Tibial nerve (tissue), 4 donors: Measurements from ENCODE around the gene SUGCT.
"Not testable (repeated sequence)": the region's sequence is repeated elsewhere in the genome, so short reads cannot be mapped to it uniquely, and the experiment has no call there.

Source experiments
- EP300 ChIP-seq, 2 donors: sonication (generic); formaldehyde crosslinking; IDR thresholded peaks; one replicate each; pipeline ENCODE4 v1.6.1; 2017; ENCODE audit warnings: antibody characterized with exemption in 2 of 2, mild to moderate bottlenecking in 1 of 2
- POLR2A ChIP-seq, 2 donors: fragments of 450-650 bp; IDR thresholded peaks; one replicate each; pipeline ENCODE4 v1.6.1; 2017; ENCODE audit warnings: antibody characterized with exemption in 2 of 2, mild to moderate bottlenecking in 2 of 2, moderate library complexity in 2 of 2
- TF ChIP-seq, protein P1 (sequence below), 5 experiments: fragments of 200-600 bp in 3 of 5; fragments of 450-650 bp in 2 of 5; sonication (generic) in 3 of 5; IDR thresholded peaks; one replicate each; pipeline ENCODE4 v1.5.1; 2016 to 2019; ENCODE audit warnings: antibody characterized with exemption in 5 of 5, mild to moderate bottlenecking in 3 of 5, moderate library complexity in 2 of 5

DNA sequence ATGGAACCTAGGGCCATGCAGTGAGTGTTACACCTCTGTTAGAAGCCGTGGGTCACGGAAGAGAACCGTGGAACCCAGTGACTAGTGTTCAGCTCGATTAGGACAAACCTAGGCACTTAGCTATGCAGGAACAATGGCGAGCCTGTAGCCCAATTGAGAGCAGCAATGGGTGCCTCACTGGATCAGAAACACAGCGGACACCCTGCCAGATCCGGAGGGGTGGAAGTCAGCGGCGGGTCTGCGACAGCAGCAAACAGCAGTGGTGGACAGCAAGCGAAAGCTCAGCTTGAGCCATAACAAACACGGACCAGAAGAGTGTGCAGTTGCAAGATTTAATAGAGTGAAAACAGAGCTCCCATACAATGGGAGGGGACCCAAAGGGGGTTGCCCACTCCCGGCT lies 38.3 kb downstream of the SUGCT start:
- TF ChIP-seq, protein P1, sequence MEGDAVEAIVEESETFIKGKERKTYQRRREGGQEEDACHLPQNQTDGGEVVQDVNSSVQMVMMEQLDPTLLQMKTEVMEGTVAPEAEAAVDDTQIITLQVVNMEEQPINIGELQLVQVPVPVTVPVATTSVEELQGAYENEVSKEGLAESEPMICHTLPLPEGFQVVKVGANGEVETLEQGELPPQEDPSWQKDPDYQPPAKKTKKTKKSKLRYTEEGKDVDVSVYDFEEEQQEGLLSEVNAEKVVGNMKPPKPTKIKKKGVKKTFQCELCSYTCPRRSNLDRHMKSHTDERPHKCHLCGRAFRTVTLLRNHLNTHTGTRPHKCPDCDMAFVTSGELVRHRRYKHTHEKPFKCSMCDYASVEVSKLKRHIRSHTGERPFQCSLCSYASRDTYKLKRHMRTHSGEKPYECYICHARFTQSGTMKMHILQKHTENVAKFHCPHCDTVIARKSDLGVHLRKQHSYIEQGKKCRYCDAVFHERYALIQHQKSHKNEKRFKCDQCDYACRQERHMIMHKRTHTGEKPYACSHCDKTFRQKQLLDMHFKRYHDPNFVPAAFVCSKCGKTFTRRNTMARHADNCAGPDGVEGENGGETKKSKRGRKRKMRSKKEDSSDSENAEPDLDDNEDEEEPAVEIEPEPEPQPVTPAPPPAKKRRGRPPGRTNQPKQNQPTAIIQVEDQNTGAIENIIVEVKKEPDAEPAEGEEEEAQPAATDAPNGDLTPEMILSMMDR (IDR thresholded peaks at IDR 0.05), result not testable (repeated sequence)
- TF ChIP-seq POLR2A, EP300 (IDR thresholded peaks at IDR 0.05): not testable (repeated sequence)
